HEK293 (cell line): Measurements from ENCODE around the gene PI4KA.
"Not testable (repeated sequence)": the region's sequence is repeated elsewhere in the genome, so short reads cannot be mapped to it uniquely, and the experiment has no call there.

ENCODE experiments used
- CTCF ChIA-PET: fragments of 350-600 bp; formaldehyde crosslinking; extraction: SDS; loops from one replicate; lab custom pipeline; 2021; ENCODE audit warnings: antibody characterized with exemption; lab: Yijun Ruan, JAX
- POLR2A ChIA-PET: fragments of 300-600 bp; formaldehyde crosslinking; extraction: SDS; loops from one replicate; lab custom pipeline; 2020; ENCODE audit warnings: antibody characterized with exemption, inconsistent platforms; lab: Yijun Ruan, JAX
- H3K27ac ChIP-seq: fragments of 200-500 bp; sonication (Bioruptor generic); 2 replicates; pipeline ENCODE4 v1.5.1; 2014; ENCODE audit warnings: low read depth, low read length, control low read depth, inconsistent platforms; ENCODE audit errors: extremely low read depth
- H3K36me3 ChIP-seq, 2 experiments: fragments of 200-500 bp in 1 of 2; sonication (Bioruptor generic) in 1 of 2; 1 replicate in 1 of 2; 2 replicates in 1 of 2; pipeline ENCODE4 v1.5.1; 2014 to 2017; ENCODE audit warnings: inconsistent platforms in 2 of 2, low read length in 2 of 2; ENCODE audit not compliant: control insufficient read depth in 2 of 2, insufficient read depth in 1 of 2
- H3K4me1 ChIP-seq: fragments of 200-500 bp; sonication (Bioruptor generic); 2 replicates; pipeline ENCODE4 v1.5.1; 2014; ENCODE audit warnings: mild to moderate bottlenecking, low read length, inconsistent platforms; ENCODE audit not compliant: control insufficient read depth, insufficient read depth
- H3K4me3 ChIP-seq: 2 replicates; pipeline ENCODE4 v1.5.1; 2011; ENCODE audit warnings: low read depth, mild to moderate bottlenecking, control low read depth, low read length, moderate library complexity
- H3K9me3 ChIP-seq: fragments of 200-500 bp; sonication (Bioruptor generic); 2 replicates; pipeline ENCODE4 v1.5.1; 2014; ENCODE audit warnings: low read depth, low read length, inconsistent platforms; ENCODE audit not compliant: control insufficient read depth, insufficient read depth
- INSM2 ChIP-seq: fragments of 450-650 bp; formaldehyde crosslinking; IDR thresholded peaks from 2 replicates; pipeline ENCODE4 v1.5.1; 2016; ENCODE audit warnings: missing biosample characterization, missing genetic modification characterization
- KLF1 ChIP-seq: fragments of 450-650 bp; formaldehyde crosslinking; IDR thresholded peaks from 2 replicates; pipeline ENCODE4 v1.5.1; 2016; ENCODE audit warnings: missing biosample characterization, missing genetic modification characterization
- REST ChIP-seq: fragments of 450-650 bp; formaldehyde crosslinking; IDR thresholded peaks from 2 replicates; pipeline ENCODE4 v1.5.1; 2016; ENCODE audit warnings: missing biosample characterization, missing genetic modification characterization
- SCRT2 ChIP-seq: fragments of 450-650 bp; formaldehyde crosslinking; IDR thresholded peaks from 2 replicates; pipeline ENCODE4 v1.5.1; 2016; ENCODE audit warnings: missing biosample characterization, missing genetic modification characterization
- ZBTB21 ChIP-seq: fragments of 450-650 bp; formaldehyde crosslinking; IDR thresholded peaks from 2 replicates; pipeline ENCODE4 v1.5.1; 2017; ENCODE audit warnings: missing biosample characterization, missing genetic modification characterization
- ZBTB44 ChIP-seq: fragments of 450-650 bp; IDR thresholded peaks from 2 replicates; pipeline ENCODE4 v1.5.1; 2018; ENCODE audit warnings: missing biosample characterization, mild to moderate bottlenecking, missing genetic modification characterization
- ZFP3 ChIP-seq: fragments of 450-650 bp; formaldehyde crosslinking; IDR thresholded peaks from 2 replicates; pipeline ENCODE4 v1.5.1; 2016; ENCODE audit warnings: low read depth, missing biosample characterization, missing genetic modification characterization
- ZNF169 ChIP-seq: fragments of 450-650 bp; formaldehyde crosslinking; IDR thresholded peaks from 2 replicates; pipeline ENCODE4 v1.5.1; 2016; ENCODE audit warnings: missing biosample characterization, missing genetic modification characterization
- ZNF239 ChIP-seq: fragments of 450-650 bp; formaldehyde crosslinking; IDR thresholded peaks from 2 replicates; pipeline ENCODE4 v1.5.1; 2016; ENCODE audit warnings: missing biosample characterization, missing genetic modification characterization
- ZNF324 ChIP-seq: fragments of 450-650 bp; formaldehyde crosslinking; IDR thresholded peaks from 2 replicates; pipeline ENCODE4 v1.5.1; 2016; ENCODE audit warnings: missing biosample characterization, missing genetic modification characterization
- ZNF335 ChIP-seq: fragments of 450-650 bp; formaldehyde crosslinking; conservative IDR thresholded peaks from 2 replicates; pipeline ENCODE4 v1.5.1; 2016; ENCODE audit warnings: missing biosample characterization, missing genetic modification characterization
- ZNF488 ChIP-seq: fragments of 450-650 bp; formaldehyde crosslinking; IDR thresholded peaks from 2 replicates; pipeline ENCODE4 v1.5.1; 2016; ENCODE audit warnings: missing biosample characterization, missing genetic modification characterization
- ZNF529 ChIP-seq: fragments of 450-650 bp; formaldehyde crosslinking; IDR thresholded peaks from 2 replicates; pipeline ENCODE4 v1.5.1; 2017; ENCODE audit warnings: missing genetic modification characterization, missing biosample characterization; ENCODE audit not compliant: insufficient replicate concordance
- ZNF558 ChIP-seq: fragments of 450-650 bp; formaldehyde crosslinking; IDR thresholded peaks from 2 replicates; pipeline ENCODE4 v1.5.1; 2016; ENCODE audit warnings: missing biosample characterization, missing genetic modification characterization
- ZNF561 ChIP-seq: fragments of 450-650 bp; IDR thresholded peaks from 2 replicates; pipeline ENCODE4 v1.5.1; 2018; ENCODE audit warnings: missing biosample characterization, missing genetic modification characterization, borderline replicate concordance
- ZNF596 ChIP-seq: fragments of 450-650 bp; IDR thresholded peaks from 2 replicates; pipeline ENCODE4 v1.5.0; 2018; ENCODE audit warnings: missing biosample characterization, mild to moderate bottlenecking, missing genetic modification characterization, moderate library complexity
- ZNF701 ChIP-seq: fragments of 450-650 bp; formaldehyde crosslinking; IDR thresholded peaks from 2 replicates; pipeline ENCODE4 v1.5.1; 2016; ENCODE audit warnings: missing biosample characterization, missing genetic modification characterization
- ZNF785 ChIP-seq: fragments of 450-650 bp; formaldehyde crosslinking; IDR thresholded peaks from 2 replicates; pipeline ENCODE4 v1.5.1; 2016; ENCODE audit warnings: missing biosample characterization, missing genetic modification characterization
- ZNF830 ChIP-seq: fragments of 450-650 bp; IDR thresholded peaks from 2 replicates; pipeline ENCODE4 v1.5.0; 2018; ENCODE audit warnings: missing biosample characterization, missing genetic modification characterization, low read depth, mild to moderate bottlenecking, moderate library complexity

PI4KA gene

GRCh38 chr22:20825624-20826023 lies 33.0 kb downstream of the PI4KA start (continued):
- TF ChIP-seq INSM2 (tag by site-specific recombination) (no peak), REST (tag by site-specific recombination) (no peak), ZNF324 (tag by site-specific recombination) (no peak), ZNF561 (no peak), ZNF239 (no peak), ZNF529 (tag by site-specific recombination) (no peak), ZNF596 (tag by site-specific recombination) (no peak), ZNF169 (tag by site-specific recombination) (no peak), ZFP3 (tag by site-specific recombination) (no peak), ZNF701 (tag by site-specific recombination) (no peak)

- POLR2A ChIA-PET, result interaction anchor here (0.6 kb wide), 1 partner anchor 32 kb away, joined by 4 read pairs; no protein-coding TSS in a partner anchor
- CTCF ChIA-PET, result interaction anchor here (0.6 kb wide), 2 partner anchors 45 to 51 kb away, joined by 3 to 5 read pairs; no protein-coding TSS in a partner anchor
- peaks cover 4 to 44% of the 10 kb centered on the region in 2 experiments; a peak in 2 of 3 replicates for H3K36me3 ChIP-seq
Measured at GRCh38 chr22:20825216-20825615, 33.4 kb downstream of the PI4KA start.

GRCh38 chr22:20823264-20823663 lies 35.3 kb downstream of the PI4KA start:
- ChIA-PET CTCF (no interaction called here), POLR2A (no interaction called here)
- Histone ChIP-seq H3K4me3 (no peak overlapping the region), H3K9me3 (no peaks in the 10 kb centered on the region), H3K36me3 (peaks cover 10 to 57% of the 10 kb centered on the region in 2 experiments), H3K27ac (no peak overlapping the region), H3K4me1 (no peaks in the 10 kb centered on the region)
- TF ChIP-seq ZNF488 (tag by site-specific recombination) (no peak), ZNF558 (tag by site-specific recombination) (no peak), ZNF785 (tag by site-specific recombination) (no peak), ZBTB21 (tag by site-specific recombination) (no peak), SCRT2 (tag by site-specific recombination) (no peak), ZBTB44 (tag by site-specific recombination) (no peak), KLF1 (tag by site-specific recombination) (no peak), ZNF335 (tag by site-specific recombination) (no peak), ZNF830 (tag by site-specific recombination) (no peak)
- TF ChIP-seq, all 188 proteins: peak for 0

More at GRCh38 chr22:20825216-20825615, 33.4 kb downstream of the PI4KA start:
- H3K4me1 ChIP-seq, H3K27ac ChIP-seq, H3K4me3 ChIP-seq, H3K9me3 ChIP-seq: not testable (repeated sequence)
